Kidney (tissue), 14 donors: ENCODE data around the gene TBC1D1. TPM values are rescaled to one million over a fixed set of nuclear protein-coding genes. Genes with fewer than 3 reads are reported as not detected.

ENCODE experiments used
- DNase-seq, 5 donors: peaks; one replicate each; pipeline ENCODE4 v3.0.0-alpha.2; 2013 to 2020
- FAIRE-seq: peaks from 2 replicates; lab custom pipeline; 2012; peaks lifted over from hg19 to GRCh38; lab: Jason Lieb, UNC
- H3K27ac ChIP-seq, 2 donors: one replicate each; pipeline ENCODE4 v1.7.0; 2013; ENCODE audit warnings: low read depth in 2 of 2, low read length in 2 of 2, inconsistent platforms in 1 of 2
- H3K27me3 ChIP-seq: one replicate; pipeline ENCODE4 v1.7.1; 2013; ENCODE audit warnings: low read length, inconsistent platforms; ENCODE audit not compliant: control insufficient read depth, insufficient read depth
- H3K36me3 ChIP-seq, 3 donors: one replicate each; pipeline versions ENCODE4 v1.7.0 to v1.7.1; 2013; ENCODE audit warnings: low read length in 3 of 3, control low read depth in 1 of 3, inconsistent platforms in 1 of 3; ENCODE audit not compliant: insufficient read depth in 3 of 3, control insufficient read depth in 2 of 3
- H3K4me1 ChIP-seq, 3 donors: one replicate each; pipeline versions ENCODE4 v1.7.0 to v1.7.1; 2013; ENCODE audit warnings: low read length in 3 of 3, inconsistent platforms in 1 of 3, low read depth in 1 of 3; ENCODE audit not compliant: control insufficient read depth in 2 of 3, insufficient read depth in 2 of 3
- H3K4me3 ChIP-seq, 3 donors: one replicate each; pipeline versions ENCODE4 v1.7.0 to v1.8.1; 2013; ENCODE audit warnings: low read length in 3 of 3, control low read depth in 1 of 3, inconsistent platforms in 1 of 3
- H3K9ac ChIP-seq, 3 donors: one replicate each; pipeline versions ENCODE4 v1.7.0 to v1.7.1; 2013; ENCODE audit warnings: low read length in 3 of 3, control low read depth in 1 of 3, inconsistent platforms in 1 of 3
- H3K9me3 ChIP-seq, 3 donors: one replicate each; pipeline versions ENCODE4 v1.7.0 to v1.7.1; 2013; ENCODE audit warnings: low read length in 3 of 3, control low read depth in 1 of 3, inconsistent platforms in 1 of 3; ENCODE audit not compliant: control insufficient read depth in 2 of 3, insufficient read depth in 1 of 3
- CTCF ChIP-seq: IDR thresholded peaks from 3 replicates; pipeline ENCODE4 v1.5.1; 2012; ENCODE audit warnings: mild to moderate bottlenecking, moderate library complexity, borderline replicate concordance; ENCODE audit not compliant: insufficient read depth; ENCODE audit errors: extremely low read depth
- intact Hi-C: fragments of 100-400 bp; cut with DNase I; formaldehyde crosslinking; loops from one replicate; pipeline ENCODE4 v1.11.1; 2022
- polyA plus RNA-seq: library from polyadenylated mRNA; stranded (reverse); fragments of 350-450 nt; fragmentation: Illumina TruSeq; extraction: RNeasy Lipid Tissue Mini Kit (QIAGEN cat#74804); gene quantifications from one replicate; pipeline ENCODE4 v1.2.3, GENCODE V29; 2014; ENCODE audit warnings: low read depth, low replicate concordance; ENCODE audit not compliant: insufficient read depth
- total RNA-seq: library from RNA; stranded (reverse); fragmentation: NEBNext Ultra II Directional; extraction: Animal tissue kit (Norgen Biotek cat#: 25700); gene quantifications from one replicate; pipeline ENCODE4 v1.2.1, GENCODE V29; 2021
- donor health status: control.
- donor health status: control.
- donor health status: control.
- donor health status: control.
- donor health status: control.
- donor health status: DM: yes; HTN: yes; CAD: no.
- donor health status: Normal renal cell carcinoma (clear cell type).

Gene TBC1D1
- total and polyA plus RNA-seq, 2 donors from 2014 or later: 170 to 182 TPM

DNA sequence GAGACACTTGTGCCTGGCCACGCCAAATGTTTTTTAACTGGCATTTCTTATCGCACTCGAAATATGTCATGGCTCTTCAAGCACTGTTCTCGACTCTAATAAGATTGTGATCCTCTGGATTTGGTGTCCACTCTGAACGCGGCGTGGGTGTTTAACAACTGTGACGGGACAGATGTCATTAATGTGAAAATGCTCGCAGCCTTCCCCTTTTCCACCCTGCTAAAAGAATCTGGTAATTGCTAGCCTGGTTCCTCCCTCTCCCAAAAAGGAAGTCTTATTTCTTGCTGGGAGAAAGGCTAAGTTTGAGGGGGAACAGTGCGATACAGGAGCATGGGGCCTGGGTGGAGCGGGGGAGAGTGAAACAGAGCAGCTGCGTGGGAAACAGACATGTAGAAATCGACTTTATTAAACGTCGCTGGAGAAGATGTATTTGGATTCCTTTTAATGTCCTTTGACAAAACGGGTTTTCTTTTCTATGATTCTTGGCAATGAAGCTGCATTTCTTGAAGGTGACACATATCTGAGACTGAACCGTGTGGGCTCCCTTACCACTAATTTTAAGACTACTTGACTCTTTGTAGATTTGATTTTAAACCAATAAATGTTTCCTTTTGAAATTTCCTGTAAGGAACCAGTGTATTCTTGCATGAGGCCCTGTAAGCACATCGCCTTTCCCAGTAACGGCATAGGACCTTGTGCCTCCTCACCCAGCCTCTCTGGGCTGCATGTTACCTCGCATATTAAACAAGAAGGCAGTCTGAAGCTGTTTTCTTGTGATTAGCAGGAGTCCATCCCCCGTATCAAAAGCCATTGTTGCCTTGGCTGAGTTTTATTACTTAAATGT, 17.8 kb downstream of the TBC1D1 start:
- Histone ChIP-seq H3K9ac (no peak overlapping the region), H3K27me3 (no peaks in the 10 kb centered on the region), H3K4me1 (no peaks in the 10 kb centered on the region), H3K9me3 (no peaks in the 10 kb centered on the region), H3K36me3 (no peaks in the 10 kb centered on the region), H3K27ac (peak overlapping the region; percentile 7 to 48), H3K4me3 (peak overlapping the region in 2 of 3 donors; percentile 24 to 30)
- DNase-seq: peak in 3 of 5 donors; percentile 32 to 68 (median 33)
- intact Hi-C loops: no loop called here
- no peak for TF ChIP-seq CTCF
- no peak for FAIRE-seq

DNA sequence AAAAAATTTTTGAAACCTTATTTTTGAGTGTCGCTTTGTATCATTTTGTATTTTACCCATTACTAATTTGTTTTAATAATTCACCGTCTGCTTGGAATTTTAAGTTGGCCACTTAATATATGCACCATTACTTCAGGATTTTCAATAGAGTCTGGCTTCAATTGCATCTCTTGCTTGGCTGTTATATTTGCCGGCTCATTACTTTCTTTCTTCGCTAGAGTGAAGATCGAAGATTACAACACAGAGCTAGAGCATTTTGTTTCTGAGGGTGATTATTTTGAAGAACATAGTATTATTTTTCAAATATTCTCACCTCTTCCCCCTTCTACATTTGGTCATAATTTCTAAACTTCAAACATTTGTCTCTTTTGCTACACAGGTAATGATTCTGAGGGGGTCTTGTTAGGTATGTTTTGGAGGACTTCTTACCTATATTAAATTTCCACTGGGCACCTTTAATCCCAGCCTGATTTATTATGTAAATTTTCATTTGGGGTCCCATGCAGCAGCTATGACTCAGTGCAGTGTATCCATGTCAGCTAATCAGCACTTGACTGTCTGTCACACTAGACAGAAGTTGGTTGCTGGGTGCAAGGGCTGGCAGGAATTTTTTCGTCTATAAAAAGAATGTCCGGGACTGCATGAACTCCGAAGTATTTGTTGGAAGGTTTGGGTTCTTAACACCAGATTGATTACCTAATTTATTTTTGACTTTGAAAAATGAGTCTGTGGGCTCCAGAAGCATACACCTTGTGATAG, 18.6 kb downstream of the TBC1D1 start:
- no peaks in the 10 kb centered on the region for H3K9me3 ChIP-seq
- H3K27me3 ChIP-seq: no peaks in the 10 kb centered on the region
- TF ChIP-seq CTCF: no peak
- DNase-seq (peak in 3 of 5 donors; percentile 13 to 48 (median 38)), FAIRE-seq (no peak)
- H3K9ac ChIP-seq: no peak overlapping the region
- no peaks in the 10 kb centered on the region for H3K4me1 ChIP-seq
- H3K36me3 ChIP-seq: no peaks in the 10 kb centered on the region
- intact Hi-C loops: no loop called here
- peak overlapping the region in 1 of 2 donors; percentile 48 for H3K27ac ChIP-seq
- peak overlapping the region in 1 of 3 donors; percentile 24 for H3K4me3 ChIP-seq

- FAIRE-seq: peak; percentile 56
- DNase-seq: no peak
- no peaks in the 10 kb centered on the region for H3K36me3 ChIP-seq
- H3K27ac ChIP-seq: no peak overlapping the region
- intact Hi-C loops: no loop called here
- no peaks in the 10 kb centered on the region for H3K9me3 ChIP-seq
- no peaks in the 10 kb centered on the region for H3K4me1 ChIP-seq
- no peak overlapping the region for H3K9ac ChIP-seq
- no peak for TF ChIP-seq CTCF
- H3K27me3 ChIP-seq: no peaks in the 10 kb centered on the region
- H3K4me3 ChIP-seq: no peak overlapping the region
These were observed 19.2 kb downstream of the TBC1D1 start for GRCh38 chr4:37910091-37910486.
